Transverse colon (tissue), 4 donors: ENCODE measurements around the gene EVC. TPM values are rescaled to one million over a fixed set of nuclear protein-coding genes. Genes with fewer than 3 reads are reported as not detected.

Experiments
- DNase-seq: peaks from one replicate; pipeline ENCODE4 v3.0.0-alpha.2; 2019
- H3K27ac ChIP-seq, 4 donors: fragments of 200-600 bp; sonication (generic); 2 replicates each; pipeline ENCODE4 v1.5.1; 2016 to 2018; ENCODE audit warnings: inconsistent platforms in 4 of 4
- H3K27me3 ChIP-seq: fragments of 200-600 bp; sonication (generic); 2 replicates; pipeline ENCODE4 v1.5.1; 2017; ENCODE audit warnings: inconsistent platforms
- H3K36me3 ChIP-seq, 4 donors: fragments of 200-600 bp; sonication (generic); 2 replicates each; pipeline ENCODE4 v1.5.1; 2017 to 2019; ENCODE audit warnings: inconsistent platforms in 4 of 4
- H3K4me1 ChIP-seq, 4 donors: fragments of 200-600 bp; sonication (generic); 2 replicates each; pipeline ENCODE4 v1.5.1; 2017 to 2020; ENCODE audit warnings: inconsistent platforms in 4 of 4
- H3K4me3 ChIP-seq, 4 donors: fragments of 200-600 bp; sonication (generic); 1 replicate in 1 of 4; 2 replicates in 3 of 4; pipeline versions ENCODE4 v1.5.1 to v1.6.1; 2017 to 2019; ENCODE audit warnings: inconsistent platforms in 4 of 4
- H3K9me3 ChIP-seq, 2 donors: fragments of 200-600 bp; sonication (generic); 2 replicates each; pipeline ENCODE4 v1.5.1; 2017 to 2019; ENCODE audit warnings: inconsistent platforms in 2 of 2
- CTCF ChIP-seq, 5 experiments: fragments of 200-600 bp in 3 of 5; fragments of 450-650 bp in 2 of 5; sonication (generic) in 3 of 5; IDR thresholded peaks; 1 replicate in 2 of 5; 2 replicates in 3 of 5; pipeline ENCODE4 v1.5.1; 2016 to 2017; ENCODE audit warnings: antibody characterized with exemption in 5 of 5, inconsistent platforms in 3 of 5, mild to moderate bottlenecking in 2 of 5, moderate library complexity in 1 of 5
- EP300 ChIP-seq: sonication (generic); formaldehyde crosslinking; IDR thresholded peaks from one replicate; pipeline ENCODE4 v1.6.1; 2017; ENCODE audit warnings: antibody characterized with exemption, low read depth
- POLR2A ChIP-seq: fragments of 450-650 bp; IDR thresholded peaks from one replicate; pipeline ENCODE4 v1.6.1; 2016; ENCODE audit warnings: antibody characterized with exemption, mild to moderate bottlenecking, moderate library complexity
- POLR2AphosphoS5 ChIP-seq, 3 donors: sonication (generic); formaldehyde crosslinking; IDR thresholded peaks; one replicate each; pipeline ENCODE4 v1.6.1; 2016; ENCODE audit warnings: antibody characterized with exemption in 3 of 3
- WGBS, 2 donors: methylation state at CpG; one replicate each; pipeline ENCODE4 v1.1.5; 2018; ENCODE audit warnings: low coverage in 1 of 2; 5-methylcytosine and 5-hydroxymethylcytosine counted together
- in situ Hi-C, 4 donors: fragments of 200-750 bp; cut with MboI; loops; one replicate each; pipeline versions ENCODE4 v1.15.0 to v1.15.1; 2017; ENCODE audit warnings: low sequenced_read_pairs in 3 of 4, low pct_ligation_motif_present in 1 of 4, low pct_unique_long_range_greater_than_20kb in 1 of 4
- intact Hi-C: fragments of 100-400 bp; cut with DNase I; formaldehyde crosslinking; loops from one replicate; pipeline ENCODE4 v1.15.1; 2023; ENCODE audit warnings: low total_unique reads
- total RNA-seq, 4 donors: library from RNA; depleted of rRNA; stranded (reverse); fragments of >200 nt; gene quantifications; one replicate each; pipeline ENCODE4 v1.1.0, GENCODE V29; 2016

EVC gene
- total RNA-seq, 4 donors from 2014 or later = 6.0 to 45.8 (median 12.0) TPM

GRCh38 chr4:5784021-5784420, 73.0 kb downstream of the EVC start:
- H3K27me3 ChIP-seq = no peaks in the 10 kb centered on the region
- H3K27ac ChIP-seq = no peak overlapping the region
- H3K4me1 ChIP-seq = no peaks in the 10 kb centered on the region
- intact Hi-C loops (loop anchor here (5.0 kb wide), 1 partner anchor 398 kb away; no protein-coding TSS in a partner anchor), in situ Hi-C loops (no loop called here)
- no peak for TF ChIP-seq EP300
- no peak for TF ChIP-seq POLR2AphosphoS5 (IDR thresholded peaks at IDR 0.05)
- TF ChIP-seq CTCF (IDR thresholded peaks at IDR 0.05) = no peak
- TF ChIP-seq POLR2A = no peak
- no peak overlapping the region for H3K4me3 ChIP-seq
- no peak for DNase-seq
- H3K36me3 ChIP-seq = no peaks in the 10 kb centered on the region
- H3K9me3 ChIP-seq = no peaks in the 10 kb centered on the region
- 82 to 89% methylated on average over 3 to 6 of the region's 6 CpGs for whole genome bisulfite sequencing, 2 donors

- H3K9me3 ChIP-seq = no peaks in the 10 kb centered on the region
- no peaks in the 10 kb centered on the region for H3K27me3 ChIP-seq
- no peak for TF ChIP-seq EP300
- no peak overlapping the region for H3K4me3 ChIP-seq
- intact Hi-C loops (loop anchor here (5.0 kb wide), 1 partner anchor 397 kb away; no protein-coding TSS in a partner anchor), in situ Hi-C loops (no loop called here)
- H3K4me1 ChIP-seq = no peaks in the 10 kb centered on the region
- no peaks in the 10 kb centered on the region for H3K36me3 ChIP-seq
- DNase-seq = no peak
- WGBS, 2 donors = 84 to 87% methylated on average over 6 to 9 of the region's 9 CpGs
- H3K27ac ChIP-seq = peak overlapping the region in 1 of 4 donors; percentile 21
Measured at GRCh38 chr4:5784960-5785611, 74.1 kb downstream of the EVC start.

GRCh38 chr4:5785806-5786680, 75.0 kb downstream of the EVC start:
- no peak overlapping the region for H3K27ac ChIP-seq

GRCh38 chr4:5787311-5787710, 76.3 kb downstream of the EVC start:
- no peaks in the 10 kb centered on the region for H3K4me1 ChIP-seq
- no peaks in the 10 kb centered on the region for H3K27me3 ChIP-seq
- no peak overlapping the region for H3K27ac ChIP-seq
- intact Hi-C loops = no loop called here
- no peak for DNase-seq
- in situ Hi-C loops = no loop called here
- H3K9me3 ChIP-seq = no peaks in the 10 kb centered on the region
- no peaks in the 10 kb centered on the region for H3K36me3 ChIP-seq
- WGBS, 2 donors = 84 to 94% methylated on average over 5 to 8 of the region's 8 CpGs
- TF ChIP-seq EP300 (no peak), POLR2A (no peak), CTCF (IDR thresholded peaks at IDR 0.05) (no peak), POLR2AphosphoS5 (IDR thresholded peaks at IDR 0.05) (no peak)
- H3K4me3 ChIP-seq = no peak overlapping the region

More at GRCh38 chr4:5785806-5786680, 75.0 kb downstream of the EVC start:
- 64 to 80% methylated on average over 7 to 9 of the region's 9 CpGs for WGBS, 2 donors
- Histone ChIP-seq H3K27me3 (no peaks in the 10 kb centered on the region), H3K4me3 (no peak overlapping the region), H3K4me1 (no peaks in the 10 kb centered on the region), H3K9me3 (no peaks in the 10 kb centered on the region), H3K36me3 (no peaks in the 10 kb centered on the region)
- no peak for DNase-seq
- TF ChIP-seq POLR2A = no peak
- no peak for TF ChIP-seq CTCF (IDR thresholded peaks at IDR 0.05)
- TF ChIP-seq POLR2AphosphoS5 (IDR thresholded peaks at IDR 0.05) = no peak
- TF ChIP-seq EP300 = no peak
- in situ Hi-C loops (no loop called here), intact Hi-C loops (no loop called here)
